ENCODE data around the gene GLIS1.

The GLIS1 gene

GRCh38 chr1:53608071-53608470 is 130.9 kb downstream of the GLIS1 start:
- no peak for DNase-seq

GRCh38 chr1:53606651-53607051 is 132.3 kb downstream of the GLIS1 start:
- DNase-seq = no peak

- no peak for DNase-seq
Measured at GRCh38 chr1:53606197-53606596, 132.8 kb downstream of the GLIS1 start.

- no peak for DNase-seq
Measured at GRCh38 chr1:53605181-53605580, 133.8 kb downstream of the GLIS1 start.

GRCh38 chr1:53604291-53604919 is 134.6 kb downstream of the GLIS1 start:
- no peak for DNase-seq

GRCh38 chr1:53603431-53603830 is 135.5 kb downstream of the GLIS1 start:
- DNase-seq = no peak

GRCh38 chr1:53601867-53602775 is 136.8 kb downstream of the GLIS1 start:
- no peak for DNase-seq

- no peak for DNase-seq
Measured at GRCh38 chr1:53601031-53601745, 137.8 kb downstream of the GLIS1 start.

- no peak for DNase-seq
Measured at GRCh38 chr1:53600561-53600960, 138.4 kb downstream of the GLIS1 start.

GRCh38 chr1:53600001-53600400 is 139.0 kb downstream of the GLIS1 start:
- no peak for DNase-seq

GRCh38 chr1:53599481-53599880 is 139.5 kb downstream of the GLIS1 start:
- no peak for DNase-seq

- no peak for DNase-seq
Measured at GRCh38 chr1:53598966-53599365, 140.0 kb downstream of the GLIS1 start.

GRCh38 chr1:53595906-53596305 is 143.1 kb downstream of the GLIS1 start:
- no peak for DNase-seq

- DNase-seq = no peak
Measured at GRCh38 chr1:53594391-53595180, 144.4 kb downstream of the GLIS1 start.

GRCh38 chr1:53593758-53594380 is 145.1 kb downstream of the GLIS1 start:
- DNase-seq = no peak

- no peak for DNase-seq
Measured at GRCh38 chr1:53592985-53593757, 145.8 kb downstream of the GLIS1 start.

- DNase-seq = peak; percentile 64
Measured at GRCh38 chr1:53592521-53592982, 146.4 kb downstream of the GLIS1 start.

GRCh38 chr1:53591924-53592323 is 147.0 kb downstream of the GLIS1 start:
- DNase-seq = no peak

- DNase-seq = peak; percentile 20
Measured at GRCh38 chr1:53590531-53591515, 148.1 kb downstream of the GLIS1 start.

GRCh38 chr1:53590104-53590503 is 148.9 kb downstream of the GLIS1 start:
- no peak for DNase-seq

Data from NCI-H226 (cell line).